Fibroblast of villous mesenchyme (primary cell): ENCODE measurements around the gene ARHGAP35. TPM values are rescaled to one million over a fixed set of nuclear protein-coding genes. Genes with fewer than 3 reads are reported as not detected.

Experiments used
- DNase-seq: peaks from one replicate; pipeline ENCODE4 v3.0.0-alpha.2; 2010; ENCODE audit warnings: low read depth
- H3K4me3 ChIP-seq: 2 replicates; pipeline ENCODE4 v1.5.1; 2011; ENCODE audit warnings: low read depth, mild to moderate bottlenecking, low read length
- CTCF ChIP-seq: IDR thresholded peaks from 2 replicates; pipeline ENCODE4 v1.5.1; 2012; ENCODE audit warnings: low read depth, mild to moderate bottlenecking, low read length; ENCODE audit not compliant: insufficient read depth
- total RNA-seq: library from RNA; depleted of rRNA; stranded (reverse); fragments of >200 nt; gene quantifications from 2 replicates; pipeline ENCODE4 v1.2.3, GENCODE V29; 2012

ARHGAP35 gene
- total RNA-seq, 1 donor = 31.5 TPM

GRCh38 chr19:46892252-46893179, 31.7 kb downstream of the ARHGAP35 start:
- no peak for DNase-seq
- TF ChIP-seq CTCF = no peak
- no peak overlapping the region for H3K4me3 ChIP-seq

GRCh38 chr19:46896076-46896794, 35.4 kb downstream of the ARHGAP35 start:
- no peak for DNase-seq
- no peak overlapping the region for H3K4me3 ChIP-seq
- no peak for TF ChIP-seq CTCF

- no peak for DNase-seq
- no peak for TF ChIP-seq CTCF
- H3K4me3 ChIP-seq = no peak overlapping the region
Observed at GRCh38 chr19:46898731-46899130, 37.9 kb downstream of the ARHGAP35 start.

GRCh38 chr19:46900341-46900740, 39.5 kb downstream of the ARHGAP35 start:
- no peak for DNase-seq
- no peak for TF ChIP-seq CTCF
- no peak overlapping the region for H3K4me3 ChIP-seq

- no peak for DNase-seq
- H3K4me3 ChIP-seq = no peak overlapping the region
- TF ChIP-seq CTCF = no peak
Observed at GRCh38 chr19:46901701-46902401, 41.1 kb downstream of the ARHGAP35 start.

- H3K4me3 ChIP-seq = no peak overlapping the region
- DNase-seq = no peak
- TF ChIP-seq CTCF = no peak
Observed at GRCh38 chr19:46902402-46902766, 41.6 kb downstream of the ARHGAP35 start.
